Cardiac fibroblast (primary cell): ENCODE measurements around the gene CCSER1.

Experiments used
- DNase-seq, 2 donors: peaks; one replicate each; pipeline versions ENCODE4 v3.0.0 to v3.0.0-alpha.2; 2010; ENCODE audit warnings: low read depth in 2 of 2
- H3K4me3 ChIP-seq, 2 donors: replicated peaks in 1 of 2; 1 replicate in 1 of 2; 2 replicates in 1 of 2; pipeline ENCODE4 v1.5.1; 2011; ENCODE audit warnings: low read depth in 2 of 2, low read length in 2 of 2, mild to moderate bottlenecking in 2 of 2, moderate library complexity in 1 of 2
- TF ChIP-seq, protein P1 (sequence below): IDR thresholded peaks from one replicate; pipeline ENCODE4 v1.5.1; 2011; ENCODE audit warnings: low read depth, mild to moderate bottlenecking, low read length, inconsistent platforms

The CCSER1 gene

DNA sequence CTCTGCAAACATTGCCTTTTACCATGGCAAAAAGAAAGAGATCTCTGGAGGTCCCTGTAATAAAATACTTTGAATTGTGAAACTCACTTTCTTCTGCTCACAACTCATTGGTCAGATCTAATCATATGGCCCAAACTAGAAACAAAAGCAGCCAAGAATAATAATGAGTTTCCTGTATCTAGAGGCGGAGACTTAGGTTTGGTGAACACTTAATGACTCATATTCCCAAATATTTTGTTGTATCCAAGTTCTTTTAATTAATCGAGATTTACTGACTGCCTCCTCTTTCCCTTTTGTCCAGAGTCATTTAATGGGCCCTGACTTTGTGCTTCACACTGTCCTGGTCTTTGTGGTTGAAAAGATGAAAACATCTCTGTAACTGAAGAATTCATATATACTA is 190.6 kb downstream of the CCSER1 start:
- TF ChIP-seq, protein P1, sequence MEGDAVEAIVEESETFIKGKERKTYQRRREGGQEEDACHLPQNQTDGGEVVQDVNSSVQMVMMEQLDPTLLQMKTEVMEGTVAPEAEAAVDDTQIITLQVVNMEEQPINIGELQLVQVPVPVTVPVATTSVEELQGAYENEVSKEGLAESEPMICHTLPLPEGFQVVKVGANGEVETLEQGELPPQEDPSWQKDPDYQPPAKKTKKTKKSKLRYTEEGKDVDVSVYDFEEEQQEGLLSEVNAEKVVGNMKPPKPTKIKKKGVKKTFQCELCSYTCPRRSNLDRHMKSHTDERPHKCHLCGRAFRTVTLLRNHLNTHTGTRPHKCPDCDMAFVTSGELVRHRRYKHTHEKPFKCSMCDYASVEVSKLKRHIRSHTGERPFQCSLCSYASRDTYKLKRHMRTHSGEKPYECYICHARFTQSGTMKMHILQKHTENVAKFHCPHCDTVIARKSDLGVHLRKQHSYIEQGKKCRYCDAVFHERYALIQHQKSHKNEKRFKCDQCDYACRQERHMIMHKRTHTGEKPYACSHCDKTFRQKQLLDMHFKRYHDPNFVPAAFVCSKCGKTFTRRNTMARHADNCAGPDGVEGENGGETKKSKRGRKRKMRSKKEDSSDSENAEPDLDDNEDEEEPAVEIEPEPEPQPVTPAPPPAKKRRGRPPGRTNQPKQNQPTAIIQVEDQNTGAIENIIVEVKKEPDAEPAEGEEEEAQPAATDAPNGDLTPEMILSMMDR: no peak
- peak; percentile 93 for DNase-seq
- peak overlapping the region in 1 of 2 donors; percentile 1 for H3K4me3 ChIP-seq

- TF ChIP-seq, protein P1: no peak
- H3K4me3 ChIP-seq: peak overlapping the region in 1 of 2 donors; percentile 1
- peak; percentile 81 to 90 for DNase-seq
Observed at GRCh38 chr4:90318193-90318592, 191.0 kb downstream of the CCSER1 start.

GRCh38 chr4:90328558-90328957 is 201.4 kb downstream of the CCSER1 start:
- H3K4me3 ChIP-seq: no peak overlapping the region
- TF ChIP-seq, protein P1: no peak
- DNase-seq: peak; percentile 8 to 67

DNA sequence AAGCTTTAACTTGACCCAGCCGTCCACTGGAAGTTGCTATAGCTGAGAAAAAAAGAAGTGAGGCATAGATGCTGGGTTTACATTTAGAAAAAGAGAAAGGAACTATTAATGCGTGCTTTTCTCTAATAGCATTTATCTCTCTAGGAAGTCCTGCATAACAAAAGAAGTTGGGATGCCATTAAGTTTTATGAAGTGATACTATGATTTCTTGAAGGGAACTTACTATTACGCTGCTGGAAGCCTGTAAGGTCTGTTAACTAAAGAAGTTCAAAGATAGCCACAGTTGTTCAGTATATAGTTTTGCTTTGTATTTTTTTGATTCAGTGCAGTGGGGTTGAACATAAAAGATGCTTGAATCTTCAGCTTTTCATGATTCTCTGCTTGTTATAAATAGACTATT is 203.4 kb downstream of the CCSER1 start:
- TF ChIP-seq, protein P1: no peak
- no peak overlapping the region for H3K4me3 ChIP-seq
- no peak for DNase-seq

- no peak for DNase-seq
- TF ChIP-seq, protein P1: no peak
- no peak overlapping the region for H3K4me3 ChIP-seq
Observed at GRCh38 chr4:90345549-90346215, 218.5 kb downstream of the CCSER1 start.

DNA sequence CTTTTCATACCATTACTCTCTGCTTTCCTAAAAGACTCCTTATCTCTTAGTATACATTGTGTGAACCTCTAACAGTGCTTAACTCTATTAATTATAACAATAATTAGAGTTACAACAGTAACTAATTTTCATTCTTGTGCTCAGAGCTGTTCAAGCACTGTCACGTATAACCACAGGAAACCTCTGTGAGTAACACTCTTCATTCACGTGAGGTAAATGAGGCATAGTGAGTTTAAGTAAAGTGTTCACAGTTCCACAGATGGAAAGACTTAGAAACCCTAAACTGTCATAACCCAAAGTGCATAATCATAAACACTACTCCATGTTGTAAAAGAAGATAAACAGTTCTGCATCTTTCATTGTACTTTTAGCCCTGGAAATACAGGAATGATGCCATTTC is 222.4 kb downstream of the CCSER1 start:
- TF ChIP-seq, protein P1: no peak
- H3K4me3 ChIP-seq: no peak overlapping the region
- DNase-seq: no peak
